Measurements from ENCODE around the gene KDM1A. TPM values are rescaled to one million over a fixed set of nuclear protein-coding genes. Genes with fewer than 3 reads are reported as not detected.

Gene KDM1A
- total RNA-seq, 1 donor = 101 TPM

- H3K9me3 ChIP-seq (ENCODE audit: low read depth, low read length) = no peaks in the 10 kb centered on the region
- H4K20me1 ChIP-seq (ENCODE audit: insufficient read depth, low read length) = peaks cover 10% of the 10 kb centered on the region
- H3K4me1 ChIP-seq (ENCODE audit: insufficient read depth, low read length) = no peaks in the 10 kb centered on the region
- DNase-seq (ENCODE audit: insufficient read length, low spot score, missing footprints) = no peak
- no peak for TF ChIP-seq CTCF (IDR thresholded peaks at IDR 0.05; ENCODE audit: extremely low read depth, low read depth, low read length)
- no peak overlapping the region for H3K4me3 ChIP-seq (ENCODE audit: insufficient read depth, low read length)
- H2AFZ ChIP-seq (ENCODE audit: low read length) = no peak overlapping the region
- no peak overlapping the region for H3K27ac ChIP-seq (ENCODE audit: low read depth, low read length)
- H3K36me3 ChIP-seq (ENCODE audit: insufficient read depth, low read length) = peaks cover 80% of the 10 kb centered on the region
- H3K4me2 ChIP-seq (ENCODE audit: insufficient read depth, low read length) = no peak overlapping the region
- peaks cover 30% of the 10 kb centered on the region for H3K79me2 ChIP-seq (ENCODE audit: insufficient read depth, low read length)
- no peaks in the 10 kb centered on the region for H3K27me3 ChIP-seq (ENCODE audit: insufficient read depth, low read length)
Measured at GRCh38 chr1:23088027-23088426, 68.8 kb downstream of the KDM1A start.

- H3K4me2 ChIP-seq (ENCODE audit: insufficient read depth, low read length) = no peak overlapping the region
- TF ChIP-seq CTCF (IDR thresholded peaks at IDR 0.05; ENCODE audit: extremely low read depth, low read depth, low read length) = no peak
- no peak overlapping the region for H3K27ac ChIP-seq (ENCODE audit: low read depth, low read length)
- H3K4me3 ChIP-seq (ENCODE audit: insufficient read depth, low read length) = no peak overlapping the region
- peaks cover 10% of the 10 kb centered on the region for H4K20me1 ChIP-seq (ENCODE audit: insufficient read depth, low read length)
- H3K4me1 ChIP-seq (ENCODE audit: insufficient read depth, low read length) = no peaks in the 10 kb centered on the region
- no peak for DNase-seq (ENCODE audit: insufficient read length, low spot score, missing footprints)
- no peaks in the 10 kb centered on the region for H3K9me3 ChIP-seq (ENCODE audit: low read depth, low read length)
- H3K36me3 ChIP-seq (ENCODE audit: insufficient read depth, low read length) = peaks cover 74% of the 10 kb centered on the region
- no peak overlapping the region for H2AFZ ChIP-seq (ENCODE audit: low read length)
- no peaks in the 10 kb centered on the region for H3K27me3 ChIP-seq (ENCODE audit: insufficient read depth, low read length)
- H3K79me2 ChIP-seq (ENCODE audit: insufficient read depth, low read length) = peaks cover 39% of the 10 kb centered on the region
Measured at GRCh38 chr1:23090056-23090455, 70.8 kb downstream of the KDM1A start.

GRCh38 chr1:23091545-23091944 is 72.3 kb downstream of the KDM1A start:
- Histone ChIP-seq H3K79me2 (ENCODE audit: insufficient read depth, low read length) (peaks cover 50% of the 10 kb centered on the region), H3K9me3 (ENCODE audit: low read depth, low read length) (no peaks in the 10 kb centered on the region), H3K4me2 (ENCODE audit: insufficient read depth, low read length) (no peak overlapping the region), H3K27me3 (ENCODE audit: insufficient read depth, low read length) (no peaks in the 10 kb centered on the region), H3K4me3 (ENCODE audit: insufficient read depth, low read length) (no peak overlapping the region), H3K36me3 (ENCODE audit: insufficient read depth, low read length) (peaks cover 61% of the 10 kb centered on the region), H4K20me1 (ENCODE audit: insufficient read depth, low read length) (peaks cover 8% of the 10 kb centered on the region), H3K27ac (ENCODE audit: low read depth, low read length) (no peak overlapping the region), H2AFZ (ENCODE audit: low read length) (no peak overlapping the region), H3K4me1 (ENCODE audit: insufficient read depth, low read length) (no peaks in the 10 kb centered on the region)
- TF ChIP-seq CTCF (IDR thresholded peaks at IDR 0.05; ENCODE audit: extremely low read depth, low read depth, low read length) = no peak
- DNase-seq (ENCODE audit: insufficient read length, low spot score, missing footprints) = no peak

- H3K4me1 ChIP-seq (ENCODE audit: insufficient read depth, low read length) = no peaks in the 10 kb centered on the region
- no peak overlapping the region for H3K27ac ChIP-seq (ENCODE audit: low read depth, low read length)
- DNase-seq (ENCODE audit: insufficient read length, low spot score, missing footprints) = no peak
- no peak overlapping the region for H3K4me3 ChIP-seq (ENCODE audit: insufficient read depth, low read length)
- TF ChIP-seq CTCF (IDR thresholded peaks at IDR 0.05; ENCODE audit: extremely low read depth, low read depth, low read length) = no peak
- H4K20me1 ChIP-seq (ENCODE audit: insufficient read depth, low read length) = peaks cover 8% of the 10 kb centered on the region
- no peaks in the 10 kb centered on the region for H3K9me3 ChIP-seq (ENCODE audit: low read depth, low read length)
- H3K4me2 ChIP-seq (ENCODE audit: insufficient read depth, low read length) = no peak overlapping the region
- no peaks in the 10 kb centered on the region for H3K27me3 ChIP-seq (ENCODE audit: insufficient read depth, low read length)
- H3K36me3 ChIP-seq (ENCODE audit: insufficient read depth, low read length) = peaks cover 55% of the 10 kb centered on the region
- no peak overlapping the region for H2AFZ ChIP-seq (ENCODE audit: low read length)
- peaks cover 57% of the 10 kb centered on the region for H3K79me2 ChIP-seq (ENCODE audit: insufficient read depth, low read length)
Measured at GRCh38 chr1:23092447-23092846, 73.2 kb downstream of the KDM1A start.
